Endothelial cell of umbilical vein (primary cell): ENCODE data around the gene FMN2.

ENCODE experiments used
- GATA2 ChIP-seq: IDR thresholded peaks from 2 replicates; pipeline ENCODE4 v1.7.0; 2011; ENCODE audit warnings: low read depth, mild to moderate bottlenecking, moderate library complexity, mixed read lengths, low read length; ENCODE audit not compliant: insufficient read length, insufficient read depth
- POLR2AphosphoS5 ChIP-seq: IDR thresholded peaks from 2 replicates; pipeline ENCODE4 v1.6.1; 2012; ENCODE audit warnings: low read depth, mild to moderate bottlenecking, control low read depth, low read length, moderate library complexity; ENCODE audit not compliant: insufficient read depth
- TF ChIP-seq, protein P1 (sequence below), 2 donors: IDR thresholded peaks; 1 replicate in 1 of 2; 2 replicates in 1 of 2; pipeline ENCODE4 v1.5.1; 2011; ENCODE audit warnings: low read length in 2 of 2, mild to moderate bottlenecking in 2 of 2, moderate library complexity in 2 of 2, control low read depth in 1 of 2, inconsistent platforms in 1 of 2, low read depth in 1 of 2; ENCODE audit not compliant: insufficient read depth in 1 of 2; ENCODE audit errors: extremely low read depth in 1 of 2

DNA sequence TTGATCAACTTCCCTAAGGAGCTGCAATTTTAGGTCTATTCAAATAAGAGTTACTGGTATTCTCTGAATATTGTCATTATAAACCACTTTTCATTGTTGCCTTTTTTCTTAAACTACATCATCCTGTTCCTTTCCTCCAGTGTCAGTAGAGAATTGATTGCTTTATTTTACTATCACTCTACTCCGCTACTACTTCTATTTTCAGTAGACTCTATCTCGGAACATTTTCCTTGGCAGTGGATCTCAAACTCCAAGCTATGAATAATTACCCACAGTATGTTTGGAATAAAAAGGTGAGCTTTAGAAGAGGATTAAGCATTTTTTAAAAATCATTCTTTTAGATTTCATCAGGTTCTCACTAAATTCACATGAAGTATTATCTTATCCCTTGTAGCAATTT is 295.4 kb downstream of the FMN2 start:
- no peak for TF ChIP-seq GATA2
- no peak for TF ChIP-seq POLR2AphosphoS5
- TF ChIP-seq, protein P1, sequence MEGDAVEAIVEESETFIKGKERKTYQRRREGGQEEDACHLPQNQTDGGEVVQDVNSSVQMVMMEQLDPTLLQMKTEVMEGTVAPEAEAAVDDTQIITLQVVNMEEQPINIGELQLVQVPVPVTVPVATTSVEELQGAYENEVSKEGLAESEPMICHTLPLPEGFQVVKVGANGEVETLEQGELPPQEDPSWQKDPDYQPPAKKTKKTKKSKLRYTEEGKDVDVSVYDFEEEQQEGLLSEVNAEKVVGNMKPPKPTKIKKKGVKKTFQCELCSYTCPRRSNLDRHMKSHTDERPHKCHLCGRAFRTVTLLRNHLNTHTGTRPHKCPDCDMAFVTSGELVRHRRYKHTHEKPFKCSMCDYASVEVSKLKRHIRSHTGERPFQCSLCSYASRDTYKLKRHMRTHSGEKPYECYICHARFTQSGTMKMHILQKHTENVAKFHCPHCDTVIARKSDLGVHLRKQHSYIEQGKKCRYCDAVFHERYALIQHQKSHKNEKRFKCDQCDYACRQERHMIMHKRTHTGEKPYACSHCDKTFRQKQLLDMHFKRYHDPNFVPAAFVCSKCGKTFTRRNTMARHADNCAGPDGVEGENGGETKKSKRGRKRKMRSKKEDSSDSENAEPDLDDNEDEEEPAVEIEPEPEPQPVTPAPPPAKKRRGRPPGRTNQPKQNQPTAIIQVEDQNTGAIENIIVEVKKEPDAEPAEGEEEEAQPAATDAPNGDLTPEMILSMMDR (IDR thresholded peaks at IDR 0.05; ENCODE audit: extremely low read depth in 1 of 2, insufficient read depth in 1 of 2, low read depth in 1 of 2, low read length in 2 of 2), result no peak
